22Rv1 (cell line): ENCODE data around the gene HOXD10.

Experiments
- ZFX ChIP-seq: fragments of 450-650 bp; IDR thresholded peaks from 2 replicates; pipeline ENCODE4 v1.6.1; 2017; ENCODE audit warnings: antibody characterized with exemption, borderline replicate concordance
- TF ChIP-seq, protein P1 (sequence below): fragments of 450-650 bp; IDR thresholded peaks from 2 replicates; pipeline ENCODE4 v1.5.1; 2017; ENCODE audit warnings: mild to moderate bottlenecking

DNA sequence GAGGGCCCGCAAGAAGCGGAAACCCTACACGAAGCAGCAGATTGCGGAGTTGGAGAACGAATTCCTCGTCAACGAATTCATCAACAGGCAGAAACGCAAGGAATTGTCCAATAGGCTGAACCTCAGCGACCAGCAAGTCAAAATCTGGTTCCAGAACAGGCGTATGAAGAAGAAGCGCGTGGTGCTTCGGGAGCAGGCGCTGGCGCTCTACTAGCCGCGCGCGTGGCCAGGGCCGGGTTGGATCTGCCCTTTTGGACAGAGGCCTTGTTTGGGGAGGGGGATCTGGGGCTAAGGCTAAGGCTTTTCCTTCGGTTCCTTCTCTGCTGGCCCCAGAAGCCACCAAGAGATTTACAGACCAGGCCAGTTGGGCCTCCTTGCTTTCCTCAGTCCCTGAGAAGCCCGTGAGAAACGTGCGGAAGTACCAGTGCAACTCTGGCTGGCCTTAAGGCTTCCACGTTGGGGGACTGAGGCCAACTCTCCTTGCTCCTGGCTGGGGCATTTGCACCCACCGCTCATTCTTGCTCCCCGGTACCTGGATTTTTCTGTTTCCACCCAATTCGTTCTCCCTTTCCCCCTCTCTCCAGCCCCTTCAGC is 15.9 kb upstream of the HOXD10 start:
- TF ChIP-seq, protein P1, sequence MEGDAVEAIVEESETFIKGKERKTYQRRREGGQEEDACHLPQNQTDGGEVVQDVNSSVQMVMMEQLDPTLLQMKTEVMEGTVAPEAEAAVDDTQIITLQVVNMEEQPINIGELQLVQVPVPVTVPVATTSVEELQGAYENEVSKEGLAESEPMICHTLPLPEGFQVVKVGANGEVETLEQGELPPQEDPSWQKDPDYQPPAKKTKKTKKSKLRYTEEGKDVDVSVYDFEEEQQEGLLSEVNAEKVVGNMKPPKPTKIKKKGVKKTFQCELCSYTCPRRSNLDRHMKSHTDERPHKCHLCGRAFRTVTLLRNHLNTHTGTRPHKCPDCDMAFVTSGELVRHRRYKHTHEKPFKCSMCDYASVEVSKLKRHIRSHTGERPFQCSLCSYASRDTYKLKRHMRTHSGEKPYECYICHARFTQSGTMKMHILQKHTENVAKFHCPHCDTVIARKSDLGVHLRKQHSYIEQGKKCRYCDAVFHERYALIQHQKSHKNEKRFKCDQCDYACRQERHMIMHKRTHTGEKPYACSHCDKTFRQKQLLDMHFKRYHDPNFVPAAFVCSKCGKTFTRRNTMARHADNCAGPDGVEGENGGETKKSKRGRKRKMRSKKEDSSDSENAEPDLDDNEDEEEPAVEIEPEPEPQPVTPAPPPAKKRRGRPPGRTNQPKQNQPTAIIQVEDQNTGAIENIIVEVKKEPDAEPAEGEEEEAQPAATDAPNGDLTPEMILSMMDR: no peak
- no peak for TF ChIP-seq ZFX
